Activated CD8-positive, alpha-beta memory T cell treated with anti-CD3 and anti-CD28 coated beads, Interleukin-2, amount 10 ng/mL, durations not matched to agents 7 days and 5 days (primary cell): ENCODE measurements around the gene TMEM61. TPM values are rescaled to one million over a fixed set of nuclear protein-coding genes. Genes with fewer than 3 reads are reported as not detected.
"Not testable (repeated sequence)": the region's sequence is repeated elsewhere in the genome, so short reads cannot be mapped to it uniquely, and the experiment has no call there.

Experiments
- ATAC-seq: fragments of 150-1000 bp; cut with Tn5 transposase; one replicate; pipeline ENCODE4 v1.10.0; 2021; ENCODE audit warnings: moderate library complexity
- CTCF ChIA-PET: fragments of 350-600 bp; sonication (Branson Sonifier 250); formaldehyde crosslinking; loops from one replicate; lab custom pipeline; 2021; ENCODE audit warnings: antibody characterized with exemption; lab: Charles Lee
- DNase-seq: peaks from one replicate; pipeline ENCODE4 v3.0.0-alpha.2; 2020
- H3K27ac Mint-ChIP-seq: one replicate; pipeline ENCODE4 v1.8.0; 2021; ENCODE audit warnings: mild to moderate bottlenecking, mixed read lengths
- H3K27me3 Mint-ChIP-seq: one replicate; pipeline ENCODE4 v1.8.0; 2021; ENCODE audit warnings: mixed read lengths
- H3K36me3 Mint-ChIP-seq: one replicate; pipeline ENCODE4 v1.8.0; 2021; ENCODE audit warnings: mild to moderate bottlenecking, mixed read lengths
- H3K4me1 Mint-ChIP-seq: one replicate; pipeline ENCODE4 v1.8.0; 2021; ENCODE audit warnings: mixed read lengths
- H3K4me3 Mint-ChIP-seq: one replicate; pipeline ENCODE4 v1.8.0; 2021; ENCODE audit warnings: mild to moderate bottlenecking, moderate library complexity, mixed read lengths
- H3K9me3 Mint-ChIP-seq: one replicate; pipeline ENCODE4 v1.8.0; 2022; ENCODE audit warnings: low read depth, mixed read lengths
- total RNA-seq, 2 experiments: library from RNA; stranded (reverse); gene quantifications; one replicate each; pipeline ENCODE4 v1.2.3, GENCODE V29; 2021

Gene TMEM61
- not detected for total RNA-seq

DNA sequence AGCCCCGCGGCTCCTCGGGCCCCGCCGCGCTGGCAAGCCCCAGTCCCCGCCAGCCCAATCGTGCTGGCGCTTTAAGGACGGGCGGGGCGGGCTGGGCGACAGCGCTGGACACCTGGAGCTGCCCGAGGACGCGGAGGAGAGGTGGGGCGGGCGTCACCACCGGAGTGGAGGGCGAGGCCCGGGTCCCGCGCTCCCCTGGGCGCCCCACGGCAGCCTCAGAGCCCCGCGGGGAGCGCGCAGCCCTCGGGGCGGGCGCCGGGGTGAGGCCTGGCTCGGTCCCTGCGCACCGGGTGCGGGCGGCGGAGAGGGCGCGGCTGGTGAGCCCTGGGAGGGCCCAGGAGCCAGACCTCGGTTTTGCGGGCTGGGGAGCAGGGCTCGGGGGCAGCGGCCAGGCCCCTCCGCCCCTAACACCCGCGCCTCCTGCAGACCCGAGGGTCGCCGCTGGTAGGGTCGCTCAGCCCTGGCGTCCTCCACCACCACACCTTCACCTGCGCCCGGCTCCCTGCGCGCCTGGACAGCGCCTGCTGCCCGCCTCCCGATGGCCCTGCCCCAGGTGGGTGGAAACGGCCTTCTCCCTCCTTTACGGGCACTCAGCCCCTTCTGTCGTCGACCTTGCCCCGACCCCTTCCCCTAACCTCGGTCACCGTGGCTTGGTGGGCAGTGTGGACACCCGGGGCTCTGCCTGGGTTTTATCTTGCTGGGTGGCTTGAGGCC is at the start of gene TMEM61:
TMEM61 (plus strand) TSS at position 101 of the 714 bp plus-strand sequence; CDS start at position 539, 438 bp downstream.
- CTCF ChIA-PET = no interaction called here
- Mint-ChIP-seq H3K27me3 (peaks cover 60% of the 10 kb centered on the region), H3K4me3 (no peak within 1 kb of the TSS), H3K36me3 (no peaks in the 10 kb centered on the region), H3K27ac (no peak within 1 kb of the TSS), H3K4me1 (no peaks in the 10 kb centered on the region), H3K9me3 (no peaks in the 10 kb centered on the region)
- ATAC-seq (no peak), DNase-seq (no peak)

DNA sequence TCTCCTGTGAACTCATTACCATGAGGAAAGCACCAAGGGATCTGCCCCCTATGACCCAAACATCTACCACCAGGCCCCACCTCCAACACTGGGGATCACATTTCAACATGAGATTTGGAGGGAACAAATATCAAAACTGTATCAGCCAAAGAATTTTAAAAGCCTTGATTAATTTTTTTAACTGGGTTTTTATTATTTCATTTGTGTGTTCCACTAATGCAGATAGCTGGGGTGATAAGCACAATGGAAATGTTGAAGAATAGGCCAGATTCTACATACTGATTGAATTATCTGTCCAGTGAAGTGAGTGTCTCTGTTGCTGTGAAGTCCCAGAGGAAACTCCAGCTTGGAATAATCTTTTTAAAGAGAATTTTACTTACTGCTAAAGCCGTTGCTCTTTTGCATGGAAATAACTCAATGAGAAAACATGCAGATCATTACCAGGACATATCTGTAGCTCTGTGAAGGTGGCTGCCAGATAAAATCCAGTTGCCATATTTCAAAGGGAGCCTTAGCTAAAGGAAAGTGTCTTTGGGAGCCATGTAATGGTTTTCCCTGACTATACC is 49.1 kb upstream of the TMEM61 start:
- H3K9me3 Mint-ChIP-seq = no peaks in the 10 kb centered on the region
- peaks cover 36% of the 10 kb centered on the region for H3K27me3 Mint-ChIP-seq
- no peak for ATAC-seq
- peaks cover 2% of the 10 kb centered on the region for H3K36me3 Mint-ChIP-seq
- no peaks in the 10 kb centered on the region for H3K4me1 Mint-ChIP-seq
- DNase-seq = no peak
- CTCF ChIA-PET = interaction anchor here (0.8 to 2.0 kb wide), 5 partner anchors 14 to 91 kb away, joined by 3 to 9 read pairs (median 4); no protein-coding TSS in a partner anchor
- H3K27ac Mint-ChIP-seq = no peak overlapping the region
- H3K4me3 Mint-ChIP-seq = no peak overlapping the region

- H3K4me1 Mint-ChIP-seq, DNase-seq, H3K36me3 Mint-ChIP-seq, H3K4me3 Mint-ChIP-seq, ATAC-seq, H3K27ac Mint-ChIP-seq, H3K9me3 Mint-ChIP-seq: not testable (repeated sequence)
- CTCF ChIA-PET = interaction anchor here (1.5 kb wide), 1 partner anchor 11 kb away, joined by 4 read pairs; no protein-coding TSS in a partner anchor
- H3K27me3 Mint-ChIP-seq = peaks cover 54% of the 10 kb centered on the region
These were observed 46.3 kb upstream of the TMEM61 start for GRCh38 chr1:54934081-54934480.

DNA sequence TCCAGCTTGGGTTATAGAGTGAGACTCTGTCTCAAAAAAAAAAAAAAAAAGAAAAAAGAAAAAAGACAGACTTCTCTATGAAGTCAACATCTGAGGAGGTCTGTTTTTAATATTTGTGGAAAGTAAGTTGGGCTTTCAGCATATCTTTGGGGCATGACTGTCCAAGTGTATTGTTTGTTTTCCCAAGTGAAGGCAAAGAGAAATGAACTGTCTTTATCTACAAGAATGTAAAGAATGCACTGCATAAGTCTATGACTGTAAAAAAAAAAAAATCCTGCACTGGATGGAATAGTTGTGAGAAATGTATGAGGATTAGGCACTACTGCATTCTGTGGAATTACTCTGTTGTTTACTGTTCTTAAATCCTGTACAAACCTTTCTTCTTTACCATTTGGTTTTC is 45.6 kb upstream of the TMEM61 start:
- no peak overlapping the region for H3K27ac Mint-ChIP-seq
- H3K4me3 Mint-ChIP-seq = no peak overlapping the region
- H3K27me3 Mint-ChIP-seq = peaks cover 59% of the 10 kb centered on the region
- ATAC-seq (no peak), DNase-seq (no peak)
- H3K4me1 Mint-ChIP-seq = peaks cover 5% of the 10 kb centered on the region
- H3K9me3 Mint-ChIP-seq = no peaks in the 10 kb centered on the region
- peaks cover 2% of the 10 kb centered on the region for H3K36me3 Mint-ChIP-seq
- CTCF ChIA-PET = interaction anchor here (0.7 to 1.5 kb wide), 2 partner anchors 10 to 16 kb away, joined by 3 to 4 read pairs; no protein-coding TSS in a partner anchor

GRCh38 chr1:54936791-54937190 is 43.6 kb upstream of the TMEM61 start:
- Mint-ChIP-seq H3K4me3 (no peak overlapping the region), H3K27ac (no peak overlapping the region), H3K36me3 (peaks cover 2% of the 10 kb centered on the region), H3K27me3 (peaks cover 62% of the 10 kb centered on the region), H3K9me3 (no peaks in the 10 kb centered on the region), H3K4me1 (peaks cover 5% of the 10 kb centered on the region)
- ATAC-seq = no peak
- CTCF ChIA-PET = interaction anchor here (1.5 kb wide), 1 partner anchor 8 kb away, joined by 4 read pairs; no protein-coding TSS in a partner anchor
- no peak for DNase-seq

DNA sequence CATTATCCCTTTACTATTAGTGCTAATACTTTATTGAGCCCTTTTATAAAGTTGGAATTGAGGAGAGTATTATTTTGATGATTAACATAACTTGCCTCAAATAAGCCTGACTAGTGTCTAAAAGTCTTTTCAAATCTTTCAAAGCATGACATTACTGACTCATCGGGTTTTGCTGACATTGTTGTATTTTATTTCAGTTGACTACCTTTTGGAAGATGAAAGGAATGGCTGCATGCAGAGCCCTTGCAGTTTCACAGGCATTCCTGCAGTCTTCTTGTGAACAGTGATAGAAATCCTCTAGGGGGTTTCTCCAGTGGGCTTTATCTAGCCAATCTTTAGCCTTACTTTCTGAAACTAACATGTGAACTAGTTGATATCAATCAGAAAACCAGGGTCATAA is 43.0 kb upstream of the TMEM61 start:
- peaks cover 67% of the 10 kb centered on the region for H3K27me3 Mint-ChIP-seq
- DNase-seq (no peak), ATAC-seq (no peak)
- no peaks in the 10 kb centered on the region for H3K9me3 Mint-ChIP-seq
- H3K27ac Mint-ChIP-seq = no peak overlapping the region
- H3K4me1 Mint-ChIP-seq = peaks cover 5% of the 10 kb centered on the region
- no peak overlapping the region for H3K4me3 Mint-ChIP-seq
- peaks cover 2% of the 10 kb centered on the region for H3K36me3 Mint-ChIP-seq
- CTCF ChIA-PET = interaction anchor here (2.3 kb wide), 1 partner anchor 59 kb away, joined by 7 read pairs; no protein-coding TSS in a partner anchor

DNA sequence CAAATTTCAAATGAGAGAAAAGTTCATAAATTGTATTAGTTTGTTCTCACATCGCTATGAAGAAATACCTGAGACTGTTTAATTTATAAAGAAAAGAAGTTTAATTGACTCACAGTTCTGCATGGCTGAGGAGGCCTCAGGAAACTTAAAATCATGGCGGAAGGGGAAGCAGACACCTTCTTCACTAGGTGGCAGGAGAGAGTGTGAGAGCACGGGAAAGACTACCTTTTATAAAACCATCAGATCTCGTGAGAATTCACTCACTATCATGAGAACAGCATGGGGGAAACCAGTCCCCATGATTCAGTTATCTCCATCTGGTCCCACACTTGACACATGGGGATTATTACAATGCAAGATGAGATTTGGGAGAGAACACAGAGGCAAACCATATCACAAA is 41.5 kb upstream of the TMEM61 start:
- not testable (repeated sequence) for H3K27ac Mint-ChIP-seq, H3K9me3 Mint-ChIP-seq, H3K4me3 Mint-ChIP-seq, H3K4me1 Mint-ChIP-seq, DNase-seq, H3K36me3 Mint-ChIP-seq, ATAC-seq
- CTCF ChIA-PET = interaction anchor here (1.1 to 2.3 kb wide), 3 partner anchors 9 to 57 kb away, joined by 4 to 7 read pairs (median 5); no protein-coding TSS in a partner anchor
- H3K27me3 Mint-ChIP-seq = peaks cover 73% of the 10 kb centered on the region

DNA sequence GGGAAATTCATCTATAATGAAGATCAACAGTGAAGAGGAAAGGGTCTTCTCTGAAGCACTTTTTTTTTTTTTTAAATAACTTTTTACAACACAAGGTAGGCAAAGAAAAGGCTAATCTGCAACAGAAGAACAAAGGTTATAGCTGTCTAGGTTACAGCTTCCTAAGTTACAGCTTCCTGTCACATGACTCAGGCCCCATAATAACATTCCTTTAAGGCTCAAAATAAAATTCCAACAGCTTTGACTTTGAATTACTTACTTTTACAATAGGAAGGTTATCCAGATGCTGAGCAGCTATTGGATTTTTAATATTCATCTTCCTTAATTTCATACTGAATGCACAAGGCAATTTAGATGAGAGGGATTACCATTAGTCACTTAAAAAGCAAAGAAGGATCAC is 40.4 kb upstream of the TMEM61 start:
- DNase-seq (no peak), ATAC-seq (no peak)
- Mint-ChIP-seq H3K27me3 (peaks cover 66% of the 10 kb centered on the region), H3K27ac (no peak overlapping the region), H3K9me3 (no peaks in the 10 kb centered on the region), H3K4me1 (peaks cover 7% of the 10 kb centered on the region), H3K4me3 (no peak overlapping the region), H3K36me3 (no peaks in the 10 kb centered on the region)
- CTCF ChIA-PET = interaction anchor here (1.1 to 2.3 kb wide), 5 partner anchors 8 to 268 kb away, joined by 4 to 12 read pairs (median 5); no protein-coding TSS in a partner anchor

DNA sequence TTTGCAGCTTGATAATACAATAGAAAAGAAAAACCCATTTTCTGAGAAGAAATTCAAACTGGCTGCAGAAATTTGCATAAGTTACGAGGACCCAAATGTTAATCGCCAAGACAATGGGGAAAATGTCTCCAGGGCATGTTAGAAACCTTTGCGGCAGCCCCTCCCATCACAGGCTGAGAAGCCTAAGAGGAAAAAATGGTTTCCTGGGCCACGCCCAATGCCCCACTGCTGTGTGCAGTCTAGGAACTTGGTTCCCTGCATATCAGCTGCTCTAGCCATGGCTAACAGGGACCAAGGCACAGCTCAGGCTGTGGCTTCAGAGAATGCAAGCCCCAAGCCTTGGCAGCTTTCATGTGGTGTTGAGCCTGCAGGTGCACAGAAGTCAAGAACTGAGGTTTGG is 37.5 kb upstream of the TMEM61 start:
- DNase-seq (no peak), ATAC-seq (no peak)
- H3K4me1 Mint-ChIP-seq = peaks cover 24% of the 10 kb centered on the region
- no peak overlapping the region for H3K27ac Mint-ChIP-seq
- H3K9me3 Mint-ChIP-seq = no peaks in the 10 kb centered on the region
- H3K4me3 Mint-ChIP-seq = no peak overlapping the region
- peaks cover 47% of the 10 kb centered on the region for H3K27me3 Mint-ChIP-seq
- H3K36me3 Mint-ChIP-seq = no peaks in the 10 kb centered on the region
- CTCF ChIA-PET = interaction anchor here (1.5 to 11.6 kb wide), 2 partner anchors 57 to 79 kb away, joined by 4 to 341 read pairs; partner anchors contain the start of gene BSND

DNA sequence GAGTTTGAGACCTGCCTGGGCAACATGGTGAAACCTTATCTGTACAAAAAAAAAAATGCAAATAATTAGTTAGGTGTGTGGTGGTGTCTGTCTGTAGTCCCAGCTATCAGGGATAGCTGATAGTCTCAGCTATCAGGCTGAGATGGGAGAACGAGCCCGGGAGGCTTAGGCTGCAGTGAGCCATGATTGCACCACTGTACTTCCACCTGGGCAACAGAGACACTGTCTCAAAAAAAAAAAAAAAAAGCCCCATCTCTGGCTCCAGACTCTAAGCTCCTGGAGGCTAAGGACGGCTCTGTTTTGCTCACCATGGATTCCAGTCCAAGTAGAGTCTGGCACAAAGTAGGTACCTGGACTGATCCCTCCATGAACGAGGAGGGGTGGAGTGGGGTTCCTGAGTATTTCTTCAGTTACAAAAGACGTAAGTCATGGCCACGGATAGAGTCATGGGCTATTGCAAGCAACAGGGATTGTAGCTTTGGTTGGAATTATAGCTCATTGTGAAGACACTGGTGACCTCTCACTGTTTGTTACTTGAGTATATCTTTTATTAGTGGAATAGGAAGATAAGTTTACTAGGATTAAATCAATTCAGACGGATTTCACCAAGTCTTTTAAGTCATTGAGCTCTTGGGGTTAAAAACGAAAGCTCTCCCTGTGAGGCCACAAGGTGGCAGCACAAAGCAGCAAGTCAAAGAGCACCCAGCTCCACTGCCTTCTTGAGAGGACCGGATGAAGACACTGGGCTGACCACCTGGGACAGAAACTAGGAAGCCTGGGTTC is 35.6 kb upstream of the TMEM61 start:
- ATAC-seq = peak; percentile 92
- CTCF ChIA-PET = interaction anchor here (0.7 to 11.6 kb wide), 41 partner anchors 9 to 431 kb away, joined by 3 to 341 read pairs (median 4); partner anchors contain the start of genes BSND, DHCR24 and TTC4
- Mint-ChIP-seq H3K9me3 (no peaks in the 10 kb centered on the region), H3K27me3 (peaks cover 33% of the 10 kb centered on the region), H3K27ac (peak overlapping the region; percentile 53), H3K36me3 (no peaks in the 10 kb centered on the region), H3K4me3 (no peak overlapping the region), H3K4me1 (peaks cover 28% of the 10 kb centered on the region)
- DNase-seq = peak; percentile 86

DNA sequence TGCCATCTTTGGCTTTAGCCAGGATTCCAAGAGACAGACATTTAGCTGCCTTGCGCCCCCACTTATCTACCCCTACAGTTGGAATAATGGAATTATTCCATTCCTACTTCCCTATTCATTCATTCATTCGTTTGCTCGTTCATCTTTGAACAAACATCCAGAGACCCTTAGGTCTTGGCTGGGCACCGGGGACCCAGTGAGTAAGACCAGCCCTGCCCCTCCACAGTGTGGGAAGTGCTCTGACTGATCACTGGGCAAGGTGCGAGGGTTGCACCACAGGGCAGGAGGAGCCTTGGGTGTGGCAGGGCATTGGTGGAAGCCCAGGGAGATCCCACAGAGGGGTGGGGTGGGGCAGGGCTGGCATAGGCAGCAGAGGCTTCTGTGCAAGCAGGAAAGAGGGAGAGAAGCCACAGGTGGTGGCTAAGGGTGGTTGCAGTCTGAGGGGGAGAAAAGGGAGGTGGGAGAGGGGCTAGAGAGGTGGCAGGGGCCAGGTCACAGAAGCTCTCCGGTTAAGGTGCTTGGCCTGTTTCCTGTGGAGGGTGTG is 35.0 kb upstream of the TMEM61 start:
- H3K36me3 Mint-ChIP-seq = no peaks in the 10 kb centered on the region
- H3K27me3 Mint-ChIP-seq = peaks cover 33% of the 10 kb centered on the region
- H3K27ac Mint-ChIP-seq = peak overlapping the region; percentile 59
- no peak overlapping the region for H3K4me3 Mint-ChIP-seq
- peaks cover 35% of the 10 kb centered on the region for H3K4me1 Mint-ChIP-seq
- CTCF ChIA-PET = interaction anchor here (0.7 to 11.6 kb wide), 41 partner anchors 8 to 431 kb away, joined by 3 to 341 read pairs (median 4); partner anchors contain the start of genes BSND, DHCR24 and TTC4
- H3K9me3 Mint-ChIP-seq = no peaks in the 10 kb centered on the region
- ATAC-seq = peak; percentile 31
- DNase-seq = no peak

GRCh38 chr1:54947540-54947939 is 32.9 kb upstream of the TMEM61 start:
- no peak overlapping the region for H3K4me3 Mint-ChIP-seq
- no peak for DNase-seq
- no peak overlapping the region for H3K27ac Mint-ChIP-seq
- H3K9me3 Mint-ChIP-seq = no peaks in the 10 kb centered on the region
- H3K4me1 Mint-ChIP-seq = peaks cover 44% of the 10 kb centered on the region
- H3K36me3 Mint-ChIP-seq = no peaks in the 10 kb centered on the region
- ATAC-seq = no peak
- peaks cover 14% of the 10 kb centered on the region for H3K27me3 Mint-ChIP-seq
- CTCF ChIA-PET = interaction anchor here (1.1 to 11.6 kb wide), 6 partner anchors 8 to 140 kb away, joined by 3 to 341 read pairs (median 24); partner anchors contain the start of gene BSND
